T-helper 2 cell treated with Interferon-gamma antibody and Interleukin-4, amounts not matched to agents 100 ng/mL and 5 ng/mL, for 36 hours (primary cell): ENCODE results near the gene ARHGAP10. TPM values are rescaled to one million over a fixed set of nuclear protein-coding genes. Genes with fewer than 3 reads are reported as not detected.

Experiments
- intact Hi-C: fragments of 100-400 bp; cut with micrococcal nuclease; formaldehyde crosslinking; loops from one replicate; pipeline ENCODE4 v1.15.1; 2023
- total RNA-seq: library from RNA; stranded (reverse); gene quantifications from 2 replicates; pipeline ENCODE4 v1.2.3, GENCODE V29; 2022

ARHGAP10 gene
- total RNA-seq, 1 donor from 2014 or later: 21.7 TPM

DNA sequence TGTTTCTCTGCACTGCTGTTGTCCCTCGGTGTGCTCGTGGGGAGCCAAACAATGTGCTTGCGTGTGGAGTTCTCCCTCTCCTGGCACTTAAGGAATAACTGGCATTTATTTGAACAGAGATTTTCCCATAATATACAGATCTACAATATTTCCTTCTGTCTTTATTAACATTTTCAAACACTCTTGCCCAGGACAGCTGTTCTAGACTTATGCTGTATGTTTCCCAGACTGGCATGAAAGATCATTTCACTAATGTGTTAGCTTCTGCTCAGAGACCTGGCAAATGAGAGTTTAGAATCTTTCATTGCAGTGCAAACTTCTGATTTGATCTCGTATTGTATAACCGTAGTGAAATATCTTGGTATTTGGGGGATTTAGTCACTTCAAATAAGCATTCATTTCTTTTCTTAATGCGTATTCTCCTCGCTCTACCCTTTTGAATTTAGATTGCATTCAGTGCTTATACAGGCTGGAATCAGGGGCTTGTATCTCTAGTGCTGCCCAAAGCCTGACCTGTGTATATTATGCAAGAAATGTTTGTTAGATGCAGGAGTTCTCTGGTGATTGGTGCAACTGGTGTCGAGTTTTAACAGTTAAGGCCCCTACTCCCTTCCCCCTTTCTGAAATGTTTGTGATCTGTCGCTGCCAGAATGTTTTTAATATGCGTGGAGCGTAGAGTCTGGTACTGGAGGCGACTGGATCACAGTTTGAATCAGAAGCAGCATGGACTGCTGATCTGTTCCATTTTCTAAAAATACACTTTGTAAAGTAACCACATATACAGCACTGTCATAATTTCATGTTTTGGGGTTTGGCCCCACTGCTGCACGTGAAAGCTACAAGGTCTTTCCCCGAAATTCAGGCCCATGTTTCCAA is 326.3 kb downstream of the ARHGAP10 start:
- intact Hi-C loops: loop anchor here (10.0 kb wide), 1 partner anchor 133 kb away; no protein-coding TSS in a partner anchor

GRCh38 chr4:148059617-148060180 is 327.8 kb downstream of the ARHGAP10 start:
- intact Hi-C loops: loop anchor here (1.0 to 10.0 kb wide), 2 partner anchors 7 to 135 kb away; no protein-coding TSS in a partner anchor

- intact Hi-C loops: loop anchor here (1.0 kb wide), 2 partner anchors 8 to 157 kb away; no protein-coding TSS in a partner anchor
These were observed 328.6 kb downstream of the ARHGAP10 start for GRCh38 chr4:148060264-148061140.

DNA sequence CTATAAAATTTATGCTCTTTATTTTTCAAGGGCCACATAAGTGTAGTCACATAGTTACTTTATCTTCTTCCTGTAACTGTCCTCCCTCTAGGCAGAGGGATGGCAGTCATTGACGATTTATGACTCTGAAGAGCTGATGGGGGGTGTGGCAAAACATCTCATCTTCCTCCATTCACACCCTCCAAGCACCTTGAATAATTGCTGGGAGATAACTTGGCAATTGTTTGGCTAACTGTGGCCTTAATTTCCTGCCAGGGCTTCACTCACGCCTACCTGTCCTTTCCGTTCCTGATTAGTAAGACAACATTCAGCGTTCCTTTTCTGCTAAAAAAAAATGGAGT is 329.2 kb downstream of the ARHGAP10 start:
- intact Hi-C loops: loop anchor here (1.0 kb wide), 1 partner anchor 156 kb away; no protein-coding TSS in a partner anchor

GRCh38 chr4:148061795-148062194 is 329.9 kb downstream of the ARHGAP10 start:
- intact Hi-C loops: loop anchor here (1.0 kb wide), 1 partner anchor 156 kb away; no protein-coding TSS in a partner anchor

DNA sequence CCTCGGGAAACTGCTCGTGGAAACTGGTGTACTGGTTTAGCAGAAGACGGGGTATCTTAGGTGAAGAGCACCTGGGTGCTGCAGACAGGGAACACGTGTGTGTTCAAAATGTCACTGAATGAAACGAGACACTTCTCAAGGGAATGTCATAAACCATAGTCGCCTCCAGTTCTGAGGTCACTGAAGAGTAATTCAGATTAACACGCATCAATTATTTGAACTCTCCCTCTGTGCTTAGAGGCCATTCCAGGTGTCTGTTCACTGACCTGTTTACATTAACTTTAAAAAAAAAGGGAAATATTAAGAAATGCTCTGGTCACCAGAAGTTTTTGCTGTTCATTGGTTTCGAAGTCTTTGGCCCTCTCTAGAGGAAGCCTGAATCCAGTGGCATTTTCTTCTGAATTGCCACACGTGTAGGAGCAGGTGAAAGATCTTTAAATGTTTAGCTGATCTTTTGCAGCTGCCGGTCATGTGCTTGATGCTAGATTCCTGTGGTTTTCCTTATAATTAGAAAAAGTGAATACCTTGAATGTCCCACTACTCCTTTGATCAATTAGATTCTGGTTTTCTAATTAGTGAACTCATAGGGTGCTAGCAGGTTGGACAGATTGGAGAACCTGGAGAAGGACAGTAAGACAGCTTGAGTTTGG is 330.5 kb downstream of the ARHGAP10 start:
- intact Hi-C loops: no loop called here

- intact Hi-C loops: no loop called here
These were observed 332.6 kb downstream of the ARHGAP10 start for GRCh38 chr4:148064451-148064850.

DNA sequence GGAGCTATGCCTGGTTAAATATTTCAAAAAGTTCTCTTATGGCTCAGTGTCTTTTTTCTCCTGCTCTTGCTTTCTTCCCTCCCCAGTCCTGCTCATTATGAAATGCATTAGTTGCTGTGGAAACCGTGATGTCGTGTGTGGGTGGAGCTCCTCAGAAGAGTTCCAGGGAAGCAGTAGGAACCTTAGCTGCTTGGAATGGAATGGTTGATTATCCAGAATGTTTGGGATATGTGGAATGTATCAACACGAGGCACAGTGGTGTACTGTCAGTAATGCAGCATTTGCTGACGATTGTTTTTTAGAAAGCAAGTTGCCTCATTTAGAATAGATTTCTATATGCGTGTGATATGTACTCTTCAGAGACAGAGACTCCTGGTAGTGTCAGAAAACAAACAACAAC is 333.2 kb downstream of the ARHGAP10 start:
- intact Hi-C loops: no loop called here

DNA sequence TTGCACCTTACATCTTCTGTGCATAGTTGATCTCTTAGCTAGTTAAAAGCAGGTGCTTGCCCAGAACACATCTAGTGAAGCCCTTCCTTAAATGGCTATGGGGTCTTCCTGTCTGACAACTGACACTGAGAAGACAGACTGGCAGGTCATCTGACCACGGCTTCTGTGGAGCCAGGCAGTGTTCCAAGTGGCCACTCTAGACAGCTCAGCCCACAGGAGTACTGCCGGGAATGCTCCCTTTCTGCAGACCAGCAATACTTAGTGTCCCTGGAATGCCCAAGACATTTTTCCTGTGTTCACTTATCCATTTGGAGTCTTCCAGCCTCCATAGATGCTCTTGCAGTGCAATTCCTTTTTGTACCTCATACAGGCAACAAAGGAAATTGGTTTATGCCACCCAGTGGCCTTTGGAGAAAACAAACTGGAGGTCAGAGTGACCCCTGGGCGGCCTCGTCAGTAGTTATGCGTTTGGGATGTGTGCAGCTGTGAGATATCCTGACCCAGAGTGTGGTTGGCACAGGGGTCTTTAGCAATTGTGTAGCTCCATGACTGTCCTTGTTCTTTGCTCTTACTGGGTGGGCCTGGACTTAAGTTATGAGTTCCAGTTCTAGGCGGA is 335.5 kb downstream of the ARHGAP10 start:
- intact Hi-C loops: no loop called here

GRCh38 chr4:148068065-148068911 is 336.4 kb downstream of the ARHGAP10 start:
- intact Hi-C loops: no loop called here

- intact Hi-C loops: no loop called here
These were observed 337.4 kb downstream of the ARHGAP10 start for GRCh38 chr4:148069086-148069894.

GRCh38 chr4:148069895-148070178 is 337.9 kb downstream of the ARHGAP10 start:
- intact Hi-C loops: no loop called here

DNA sequence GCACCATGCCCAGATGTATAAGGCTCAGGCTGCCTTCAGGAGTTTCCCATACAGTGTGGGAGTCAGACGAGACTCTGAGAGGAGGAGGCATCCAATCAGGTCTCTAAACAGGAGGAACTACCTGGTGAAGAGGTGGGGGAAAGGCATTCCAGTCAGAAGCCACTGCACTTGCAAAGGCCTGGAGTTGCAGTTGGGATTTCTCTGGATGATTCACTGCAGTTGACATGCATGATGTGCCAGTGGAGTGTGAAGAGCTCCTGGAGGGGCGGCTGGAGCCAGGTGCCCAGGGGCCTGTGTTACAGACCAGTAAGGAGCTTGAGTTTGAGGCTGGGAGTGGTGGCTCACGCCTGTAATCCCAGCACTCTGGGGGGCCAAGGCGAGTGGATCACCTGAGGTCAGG is 339.1 kb downstream of the ARHGAP10 start:
- intact Hi-C loops: no loop called here

DNA sequence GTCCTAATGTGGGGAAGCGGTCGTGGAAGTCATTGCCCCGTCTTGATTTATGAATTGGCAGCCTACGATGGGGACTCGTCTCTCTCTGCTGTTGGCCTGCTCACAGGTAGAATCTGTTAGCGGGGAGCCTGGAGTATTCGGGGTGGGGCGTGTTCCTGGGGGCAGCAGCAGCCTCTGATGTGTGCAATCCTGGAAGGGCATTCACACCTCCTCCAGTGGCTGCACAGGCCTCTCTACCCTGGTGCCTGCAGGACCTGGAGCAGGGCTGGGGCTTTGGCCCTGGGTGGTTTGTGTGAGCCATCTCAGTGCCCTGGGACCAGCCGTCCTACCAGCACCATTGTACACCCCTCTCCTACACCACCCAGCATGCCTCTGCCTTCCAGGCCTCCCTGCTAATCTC is 340.9 kb downstream of the ARHGAP10 start:
- intact Hi-C loops: no loop called here

GRCh38 chr4:148073349-148073748 is 341.5 kb downstream of the ARHGAP10 start:
- intact Hi-C loops: no loop called here

GRCh38 chr4:148074462-148074861 is 342.6 kb downstream of the ARHGAP10 start:
- intact Hi-C loops: no loop called here

- intact Hi-C loops: no loop called here
These were observed 343.6 kb downstream of the ARHGAP10 start for GRCh38 chr4:148075438-148075837.

DNA sequence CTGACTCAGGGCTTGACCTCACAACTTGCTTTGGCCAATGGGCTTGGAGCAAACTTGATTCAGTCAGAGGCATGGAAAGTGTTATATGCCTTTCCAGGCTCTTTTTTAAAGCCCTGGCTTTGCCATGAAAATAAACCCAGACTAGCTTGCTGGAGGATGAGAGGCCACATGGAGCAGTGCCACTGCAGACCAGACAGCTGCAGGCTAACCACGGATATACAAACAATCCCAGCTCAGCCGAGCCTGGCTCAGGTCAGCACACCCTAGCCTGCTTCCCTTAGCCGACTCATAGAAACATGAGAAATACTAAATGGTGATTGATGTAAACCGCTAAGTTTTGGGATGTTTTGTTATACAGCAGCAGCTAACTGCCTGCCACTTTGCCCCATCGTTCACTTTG is 345.1 kb downstream of the ARHGAP10 start:
- intact Hi-C loops: no loop called here

DNA sequence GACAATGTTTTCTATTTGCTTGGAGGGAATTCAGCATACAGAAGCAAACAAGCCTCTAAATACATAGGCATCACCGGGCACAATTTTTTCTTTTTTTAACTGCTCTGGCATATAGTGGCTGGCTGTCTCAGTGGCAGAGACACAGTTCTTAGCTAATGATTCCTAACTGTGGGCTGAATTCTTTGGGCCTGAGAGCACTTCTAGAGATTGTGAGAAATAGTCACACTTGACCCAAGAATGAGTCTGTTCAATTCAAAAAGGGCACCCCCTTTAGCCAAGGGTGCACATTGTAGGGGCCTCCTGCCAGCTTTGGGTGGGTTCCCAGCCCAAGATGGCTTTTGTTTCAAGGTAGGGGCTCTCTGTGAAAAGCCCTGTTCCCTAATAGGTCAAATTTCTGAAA is 345.7 kb downstream of the ARHGAP10 start:
- intact Hi-C loops: no loop called here
